Bone marrow (tissue), 2 donors: Measurements from ENCODE around the gene SULT1A1.
"Not testable (repeated sequence)": the region's sequence is repeated elsewhere in the genome, so short reads cannot be mapped to it uniquely, and the experiment has no call there.

Experiments
- DNase-seq, 2 donors: peaks; one replicate each; lab custom pipeline; 2025; lab: John Stamatoyannopoulos, UW

SULT1A1 gene

GRCh38 chr16:28608867-28609596 is 812 bp downstream of the SULT1A1 start:
- not testable (repeated sequence) for DNase-seq

GRCh38 chr16:28608496-28608808 is 1.4 kb downstream of the SULT1A1 start:
- not testable (repeated sequence) for DNase-seq

DNA sequence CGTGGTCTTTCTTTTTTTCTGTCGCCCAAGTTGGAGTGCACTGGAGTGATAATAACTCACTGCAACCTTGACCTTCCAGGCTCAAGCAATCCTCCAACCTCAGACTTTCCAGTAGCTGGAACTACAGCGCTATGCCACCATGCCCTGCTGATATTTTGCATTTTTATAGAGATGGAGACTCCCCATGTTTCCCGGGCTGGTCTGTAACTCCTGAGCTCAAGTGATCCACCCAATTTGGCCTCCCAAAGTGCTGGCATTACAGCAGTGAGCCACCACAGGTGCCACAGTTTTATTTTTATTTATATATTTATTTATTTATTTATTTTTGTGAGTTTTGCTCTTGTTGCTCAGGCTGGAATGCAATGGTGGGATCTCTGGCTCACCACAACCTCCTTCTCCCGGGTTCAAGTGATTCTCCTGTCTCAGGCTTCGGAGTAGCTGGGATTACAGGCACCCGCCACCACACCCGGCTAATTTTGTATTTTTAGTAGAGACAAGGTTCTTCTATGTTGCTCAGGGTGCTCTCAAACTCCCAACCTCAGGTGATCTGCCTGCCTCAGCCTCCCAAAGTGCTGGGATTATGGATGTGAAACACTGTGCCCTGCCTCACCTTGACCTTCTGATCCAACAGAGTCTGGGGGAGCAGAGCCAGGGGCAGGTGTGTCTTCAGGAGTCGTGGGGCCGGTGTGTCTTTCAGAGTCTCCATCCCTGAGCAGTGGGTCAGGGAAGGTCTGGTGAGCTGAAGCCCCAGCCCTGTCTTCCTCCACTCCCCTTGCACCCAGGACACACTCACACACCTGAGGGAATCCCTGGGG is 2.0 kb downstream of the SULT1A1 start:
- not testable (repeated sequence) for DNase-seq

- no peak for DNase-seq
These were observed 2.7 kb downstream of the SULT1A1 start for GRCh38 chr16:28607116-28607623.

GRCh38 chr16:28606291-28607115 is 3.3 kb downstream of the SULT1A1 start:
- DNase-seq, result no peak

- DNase-seq, result no peak
These were observed 5.7 kb downstream of the SULT1A1 start for GRCh38 chr16:28604186-28604565.

- no peak for DNase-seq
These were observed 6.3 kb downstream of the SULT1A1 start for GRCh38 chr16:28603381-28604185.

DNA sequence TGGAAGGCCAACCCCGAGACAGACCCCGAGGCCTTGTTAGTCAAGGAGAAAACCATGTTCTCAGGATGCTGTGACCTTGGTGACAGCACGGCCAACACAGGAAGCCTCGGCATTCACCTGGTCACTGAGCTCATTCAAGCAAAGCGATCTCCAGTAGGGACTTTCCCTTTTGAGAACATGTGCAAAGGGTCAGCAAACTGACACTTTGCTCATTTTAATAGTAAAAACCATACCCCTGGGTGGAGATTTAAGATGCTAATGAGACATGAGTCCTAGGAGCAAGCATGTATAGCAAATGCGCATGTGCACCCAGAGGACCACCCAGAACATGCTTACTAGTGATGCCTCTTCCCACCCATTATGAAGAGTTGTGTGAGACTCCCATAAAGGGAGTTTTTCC is 7.3 kb downstream of the SULT1A1 start:
- DNase-seq, result no peak

DNA sequence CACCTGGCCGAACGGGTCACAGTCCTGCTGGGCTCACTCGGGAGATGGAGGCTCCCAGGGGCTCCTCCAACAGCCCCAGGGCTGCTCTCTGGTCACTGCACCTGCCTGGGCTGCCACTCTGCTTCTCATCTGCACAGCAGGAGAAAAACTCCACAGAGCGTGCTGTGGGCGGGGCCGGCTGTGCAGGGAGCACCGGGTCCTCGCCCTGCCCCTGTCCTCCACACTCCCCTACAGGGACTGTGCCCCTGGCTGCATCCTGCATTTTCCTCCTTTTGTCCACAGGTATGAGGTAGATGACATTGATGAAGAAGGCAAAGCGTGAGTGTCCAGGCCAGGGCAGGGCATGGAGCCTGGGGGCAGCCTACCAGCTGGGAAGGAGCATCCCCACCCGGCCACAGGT is 7.8 kb downstream of the SULT1A1 start:
- DNase-seq, result not testable (repeated sequence)

GRCh38 chr16:28601589-28601988 is 8.3 kb downstream of the SULT1A1 start:
- not testable (repeated sequence) for DNase-seq

DNA sequence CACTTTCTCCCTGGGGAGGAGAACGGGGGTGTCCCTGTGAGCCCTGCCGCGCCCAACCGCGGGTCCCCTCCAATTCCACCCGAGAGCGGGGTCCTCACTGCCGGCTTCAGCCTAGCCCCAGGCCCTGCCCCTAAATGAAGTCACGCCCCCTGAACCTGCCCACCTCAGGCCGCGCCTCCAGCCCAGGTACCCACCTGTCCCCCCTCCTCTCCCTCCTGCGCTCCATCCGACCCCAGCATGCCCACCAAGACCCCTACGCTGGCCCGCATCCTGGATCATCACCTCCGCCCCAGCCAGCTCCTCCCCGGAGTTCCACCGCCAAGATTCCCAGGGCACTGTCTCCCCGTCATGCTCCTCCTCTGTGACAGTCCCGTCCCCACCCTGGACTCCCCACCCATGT is 8.9 kb downstream of the SULT1A1 start:
- DNase-seq, result not testable (repeated sequence)

- not testable (repeated sequence) for DNase-seq
These were observed 10.2 kb downstream of the SULT1A1 start for GRCh38 chr16:28599377-28600285.

DNA sequence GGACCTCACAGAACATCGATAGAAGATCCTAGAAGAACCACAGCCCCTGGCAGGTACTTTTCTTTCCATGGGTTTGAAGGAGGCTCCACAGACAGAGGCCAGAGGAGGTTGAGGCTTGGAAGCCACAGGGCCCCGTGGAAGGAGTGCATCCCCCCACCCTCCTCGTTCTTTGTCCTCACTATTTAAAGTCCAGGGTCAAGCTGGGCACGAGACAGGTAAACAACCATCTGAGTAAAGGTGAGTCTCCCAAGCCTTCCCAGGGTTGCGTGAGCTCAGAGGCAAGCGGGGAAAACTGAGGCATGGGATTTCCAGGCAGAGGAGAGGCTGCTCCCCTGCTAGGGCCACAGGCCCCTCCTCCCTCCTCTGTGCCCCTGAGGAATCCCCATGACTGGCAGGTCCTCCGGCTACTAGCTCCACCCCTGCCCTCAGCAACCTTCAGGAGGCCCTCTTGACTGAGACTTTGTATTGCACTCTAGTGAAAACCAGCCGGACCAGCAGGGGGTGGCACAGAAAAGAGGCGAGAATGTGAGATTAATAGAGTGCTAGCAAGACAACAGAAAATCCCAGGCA is 12.1 kb downstream of the SULT1A1 start:
- no peak for DNase-seq

DNA sequence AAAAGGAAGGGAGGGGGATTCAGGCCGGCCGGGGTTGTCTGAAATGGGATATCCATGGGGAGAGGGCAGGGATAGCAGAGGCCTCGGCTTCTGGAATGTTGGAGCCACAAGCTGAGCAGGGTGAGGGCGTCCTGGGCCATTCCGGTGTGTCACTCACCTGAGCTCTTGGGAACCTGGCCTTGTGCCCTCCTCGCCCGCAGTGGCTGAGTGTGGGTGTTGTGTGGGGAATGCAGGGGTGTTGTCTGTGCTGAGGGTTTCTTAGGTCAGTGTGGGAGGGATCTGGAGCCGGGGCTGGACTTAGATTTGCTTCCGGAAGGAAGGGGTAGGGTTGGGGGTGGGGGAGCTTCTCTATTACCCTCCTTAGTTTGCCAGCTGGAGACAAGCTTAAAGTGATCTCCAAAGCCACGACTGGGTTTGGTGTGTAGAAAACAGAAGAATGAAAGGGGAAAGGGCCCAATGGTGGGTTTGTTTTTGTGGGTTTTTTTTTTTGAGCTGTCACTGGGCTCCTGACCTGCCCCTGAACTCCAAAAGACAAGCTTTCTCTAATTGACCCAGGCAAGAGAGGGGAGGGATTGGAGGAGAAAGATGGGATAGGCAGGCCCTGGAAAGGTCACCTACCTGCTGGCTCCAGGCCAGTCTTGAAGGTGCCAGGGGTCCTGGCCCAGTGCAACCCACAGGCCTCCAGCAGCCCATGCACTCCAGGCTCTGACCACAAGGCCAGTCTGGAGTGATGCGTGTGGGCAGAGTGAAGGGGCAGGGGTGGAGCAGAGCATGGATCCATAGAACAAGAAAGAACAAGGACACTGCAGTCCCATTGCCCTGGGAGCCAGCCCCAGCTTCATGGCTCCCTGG is 12.8 kb downstream of the SULT1A1 start, which contains the start of gene SULT1A2:
TSS of gene SULT1A2 (minus strand) at position 211 of the 852 bp plus-strand sequence. CDS start 1,120 bp downstream, outside the sequence.
- no peak for DNase-seq

- DNase-seq, result no peak
These were observed 13.7 kb downstream of the SULT1A1 start for GRCh38 chr16:28596115-28596630.

DNA sequence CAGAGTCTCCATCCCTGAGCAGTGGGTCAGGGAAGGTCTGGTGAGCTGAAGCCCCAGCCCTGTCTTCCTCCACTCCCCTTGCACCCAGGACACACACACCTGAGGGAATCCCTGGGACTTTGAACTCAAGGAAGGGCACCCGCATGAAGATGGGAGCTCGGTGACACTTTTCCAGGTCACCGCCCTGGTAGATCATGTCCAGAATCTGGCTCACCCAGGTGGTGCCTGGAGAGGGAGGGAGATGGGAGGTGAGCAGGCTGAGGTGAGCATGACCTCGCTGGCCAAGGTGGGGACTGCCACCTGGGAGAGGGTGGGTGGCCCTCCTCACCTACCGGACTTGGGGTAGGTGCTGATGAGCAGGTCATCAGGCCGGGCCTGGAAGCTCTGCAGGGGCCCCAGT is 14.4 kb downstream of the SULT1A1 start:
- not testable (repeated sequence) for DNase-seq

- DNase-seq, result no peak
These were observed 16.8 kb downstream of the SULT1A1 start for GRCh38 chr16:28592979-28593553.

DNA sequence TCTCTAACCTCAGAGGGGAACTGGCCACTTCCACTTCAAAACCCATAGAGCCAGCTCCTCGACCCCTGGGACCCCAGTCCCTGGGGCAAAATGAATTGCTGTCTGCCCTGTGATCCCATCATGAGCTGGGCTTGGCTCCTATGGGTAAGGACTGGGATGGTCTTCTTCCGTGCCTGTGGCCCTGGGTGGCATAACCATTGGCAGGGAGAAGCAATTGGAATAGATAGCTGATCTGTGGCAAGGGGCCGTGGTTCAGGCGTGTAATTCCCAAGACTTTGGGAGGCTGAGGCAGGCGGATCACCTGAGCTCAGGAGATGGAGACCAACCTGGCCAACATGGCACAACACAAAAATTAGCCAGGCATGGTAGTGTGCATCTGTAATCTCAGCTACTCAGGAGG is 17.3 kb downstream of the SULT1A1 start:
- DNase-seq, result no peak
